H1 (cell line): ENCODE measurements around the gene LRRC63. TPM values are rescaled to one million over a fixed set of nuclear protein-coding genes. Genes with fewer than 3 reads are reported as not detected.

Source experiments
- CTCF ChIA-PET: fragments of 300-600 bp; sonication (Branson Sonifier 250); formaldehyde crosslinking; loops from one replicate; lab custom pipeline; 2021; ENCODE audit not compliant: partially characterized antibody; lab: Charles Lee
- POLR2A ChIA-PET: fragments of 300-600 bp; sonication (Branson Sonifier 250); formaldehyde crosslinking; loops from one replicate; lab custom pipeline; 2021; ENCODE audit warnings: inconsistent platforms; ENCODE audit not compliant: partially characterized antibody; lab: Charles Lee
- DNase-seq, 2 experiments: peaks; one replicate each; pipeline versions ENCODE4 v3.0.0 to v3.0.0-alpha.2; 2010 to 2022; ENCODE audit warnings: low spot score in 2 of 2, low read depth in 1 of 2, mixed read lengths in 1 of 2
- FAIRE-seq: peaks from 2 replicates; lab custom pipeline; 2011; peaks lifted over from hg19 to GRCh38; lab: Jason Lieb, UNC
- H2AFZ ChIP-seq: 2 replicates; pipeline ENCODE4 v1.8.1; 2012; ENCODE audit warnings: low read length, inconsistent platforms
- H2AK5ac ChIP-seq: 2 replicates; pipeline ENCODE4 v1.6.1; 2013; ENCODE audit warnings: low read depth, low read length
- H2BK120ac ChIP-seq: replicated peaks from 2 replicates; pipeline ENCODE3; 2013; ENCODE audit warnings: low read depth, low read length, inconsistent platforms
- H2BK12ac ChIP-seq: 2 replicates; pipeline ENCODE4 v1.6.1; 2013; ENCODE audit warnings: low read depth, low read length
- H2BK15ac ChIP-seq: 2 replicates; pipeline ENCODE4 v1.6.1; 2013; ENCODE audit warnings: low read length
- H2BK20ac ChIP-seq: 2 replicates; pipeline ENCODE4 v1.6.1; 2013; ENCODE audit warnings: low read length
- H2BK5ac ChIP-seq: 2 replicates; pipeline ENCODE4 v1.6.1; 2013; ENCODE audit warnings: low read depth, low read length
- H3K14ac ChIP-seq: 2 replicates; pipeline ENCODE4 v1.6.1; 2013; ENCODE audit warnings: inconsistent platforms; ENCODE audit not compliant: insufficient read length
- H3K18ac ChIP-seq: 2 replicates; pipeline ENCODE4 v1.6.1; 2013; ENCODE audit warnings: low read length; ENCODE audit errors: extremely low read depth
- H3K23ac ChIP-seq: 2 replicates; pipeline ENCODE4 v1.6.1; 2013; ENCODE audit warnings: inconsistent platforms; ENCODE audit not compliant: insufficient read length
- H3K23me2 ChIP-seq: 2 replicates; pipeline ENCODE4 v1.6.1; 2013; ENCODE audit warnings: low read depth, low read length
- H3K27ac ChIP-seq: 2 replicates; pipeline ENCODE4 v1.6.1; 2011; ENCODE audit warnings: low read depth, low read length, inconsistent platforms
- H3K27me3 ChIP-seq, 4 experiments: replicated peaks in 1 of 4; 1 replicate in 1 of 4; 2 replicates in 3 of 4; pipeline versions ENCODE4 v1.6.1 to v1.8.1; 2011 to 2013; ENCODE audit warnings: low read length in 3 of 4, mild to moderate bottlenecking in 3 of 4, inconsistent platforms in 2 of 4, mixed read lengths in 2 of 4, moderate library complexity in 1 of 4; ENCODE audit not compliant: control insufficient read depth in 3 of 4, insufficient read depth in 3 of 4; ENCODE audit errors: extremely low read depth in 1 of 4
- H3K36me3 ChIP-seq, 4 experiments: 2 replicates each; pipeline versions ENCODE4 v1.6.1 to v1.8.1; 2011 to 2013; ENCODE audit warnings: mild to moderate bottlenecking in 4 of 4, low read length in 3 of 4, moderate library complexity in 2 of 4, control low read depth in 1 of 4, inconsistent platforms in 1 of 4; ENCODE audit not compliant: insufficient read depth in 4 of 4, control insufficient read depth in 2 of 4
- H3K4ac ChIP-seq: replicated peaks from 2 replicates; pipeline ENCODE3; 2013; ENCODE audit warnings: low read length, low read depth, mixed read lengths, inconsistent platforms; ENCODE audit not compliant: insufficient read length
- H3K4me1 ChIP-seq, 4 experiments: replicated peaks in 1 of 4; 1 replicate in 1 of 4; 2 replicates in 3 of 4; pipeline versions ENCODE4 v1.6.1 to v1.8.1; 2011 to 2013; ENCODE audit warnings: low read length in 3 of 4, inconsistent platforms in 2 of 4, mixed read lengths in 1 of 4; ENCODE audit not compliant: insufficient read depth in 4 of 4, control insufficient read depth in 3 of 4
- H3K4me2 ChIP-seq, 2 experiments: 2 replicates each; pipeline versions ENCODE4 v1.6.1 to v1.8.1; 2011 to 2013; ENCODE audit warnings: low read depth in 2 of 2, low read length in 2 of 2, control low read depth in 1 of 2, inconsistent platforms in 1 of 2, mild to moderate bottlenecking in 1 of 2; ENCODE audit not compliant: insufficient read depth in 1 of 2
- H3K4me3 ChIP-seq, 4 experiments: fragments of 200-600, 300-600 bp in 1 of 4; sonication (generic), shearing (Covaris generic), sonication (Bioruptor Twin) in 1 of 4; 2 replicates each; pipeline versions ENCODE4 v1.5.1 to v1.8.1; 2011 to 2016; ENCODE audit warnings: low read length in 4 of 4, low read depth in 3 of 4, control low read depth in 2 of 4, inconsistent platforms in 2 of 4, mild to moderate bottlenecking in 2 of 4, mixed read lengths in 1 of 4, moderate library complexity in 1 of 4; ENCODE audit not compliant: insufficient read depth in 2 of 4; ENCODE audit errors: extremely low read depth in 1 of 4
- H3K56ac ChIP-seq: replicated peaks from 2 replicates; pipeline ENCODE3; 2013; ENCODE audit warnings: low read depth, mild to moderate bottlenecking, mixed read lengths, low read length, inconsistent platforms; ENCODE audit not compliant: insufficient read length
- H3K79me1 ChIP-seq: 2 replicates; pipeline ENCODE4 v1.6.1; 2013; ENCODE audit warnings: low read depth, low read length, control low read depth
- H3K79me2 ChIP-seq, 2 experiments: 2 replicates each; pipeline versions ENCODE4 v1.6.1 to v1.8.1; 2012 to 2013; ENCODE audit warnings: low read length in 2 of 2, mild to moderate bottlenecking in 2 of 2, inconsistent platforms in 1 of 2; ENCODE audit not compliant: insufficient read depth in 2 of 2, control insufficient read depth in 1 of 2
- H3K9ac ChIP-seq, 4 experiments: replicated peaks in 1 of 4; 1 replicate in 1 of 4; 2 replicates in 3 of 4; pipeline versions ENCODE4 v1.6.1 to v1.8.1; 2011 to 2013; ENCODE audit warnings: low read depth in 3 of 4, low read length in 3 of 4, control low read depth in 2 of 4, mild to moderate bottlenecking in 2 of 4, moderate library complexity in 2 of 4, inconsistent platforms in 1 of 4; ENCODE audit errors: extremely low read depth in 1 of 4
- H3K9me3 ChIP-seq, 2 experiments: 2 replicates each; pipeline versions ENCODE4 v1.6.1 to v1.8.1; 2012 to 2013; ENCODE audit warnings: mild to moderate bottlenecking in 2 of 2, moderate library complexity in 2 of 2, control low read depth in 1 of 2, inconsistent platforms in 1 of 2, low read depth in 1 of 2, low read length in 1 of 2, mixed read lengths in 1 of 2; ENCODE audit not compliant: insufficient read depth in 2 of 2
- H4K20me1 ChIP-seq, 2 experiments: replicated peaks in 1 of 2; 2 replicates each; pipeline versions ENCODE3 to v1.8.1; 2011 to 2013; ENCODE audit warnings: inconsistent platforms in 2 of 2, low read length in 2 of 2, mild to moderate bottlenecking in 1 of 2; ENCODE audit not compliant: insufficient read depth in 2 of 2, control insufficient read depth in 1 of 2
- H4K5ac ChIP-seq: 2 replicates; pipeline ENCODE4 v1.6.1; 2013; ENCODE audit warnings: low read length, low read depth, mixed read lengths, inconsistent platforms; ENCODE audit not compliant: insufficient read length
- H4K8ac ChIP-seq: 2 replicates; pipeline ENCODE4 v1.8.0; 2013; ENCODE audit warnings: mild to moderate bottlenecking, moderate library complexity, low read length, inconsistent platforms; ENCODE audit not compliant: insufficient read depth; ENCODE audit errors: extremely low read depth
- H4K91ac ChIP-seq: replicated peaks from 2 replicates; pipeline ENCODE3; 2013; ENCODE audit warnings: low read length, mixed read lengths, inconsistent platforms; ENCODE audit not compliant: insufficient read length
- WGBS, 2 experiments: shearing (Covaris generic) in 1 of 2; methylation state at CpG; one replicate each; pipeline versions ENCODE4 v1.1.6 to v1.1.7; 2013 to 2015; ENCODE audit warnings: low lambda C conversion rate in 2 of 2, mixed read lengths in 2 of 2, inconsistent platforms in 1 of 2, low coverage in 1 of 2, missing lambda C conversion rate in 1 of 2; ENCODE audit not compliant: insufficient replicate concordance in 2 of 2, insufficient coverage in 1 of 2, insufficient read length in 1 of 2; ENCODE audit errors: extremely low coverage in 1 of 2, missing lambda C conversion rate in 1 of 2; 5-methylcytosine and 5-hydroxymethylcytosine counted together
- polyA plus RNA-seq, 7 experiments: library from polyadenylated mRNA; depleted of rRNA in 3 of 7; stranded (reverse) in 5 of 7; unstranded in 2 of 7; fragments of >200 nt in 5 of 7; fragments of 200-250 nt in 2 of 7; gene quantifications; 1 replicate in 5 of 7; 2 replicates in 1 of 7; 4 replicates in 1 of 7; pipeline versions ENCODE4 v1.2.1 to v1.2.3, GENCODE V29; 2011 to 2013; ENCODE audit warnings: missing spikeins in 2 of 7, mixed read lengths in 2 of 7
- total RNA-seq: library from RNA; stranded (reverse); fragmentation: NEBNext Ultra II Directional; extraction: Animal tissue kit (Norgen Biotek cat#: 25700); gene quantifications from 2 replicates; pipeline ENCODE4 v1.2.1, GENCODE V29; 2021

Gene LRRC63
- total and polyA plus RNA-seq, 2 of the 8 experiments (the other 6 are each of a cell fraction or from before 2014, with no cell fraction given) = not detected

- Histone ChIP-seq H3K9me3 (no peaks in the 10 kb centered on the region), H3K4ac (no peak overlapping the region), H4K5ac (no peak overlapping the region), H4K8ac (no peak overlapping the region), H3K4me1 (no peaks in the 10 kb centered on the region), H3K18ac (no peak overlapping the region), H2BK15ac (no peak overlapping the region), H3K27me3 (no peaks in the 10 kb centered on the region), H2BK12ac (no peak overlapping the region), H4K20me1 (no peaks in the 10 kb centered on the region), H3K23ac (no peak overlapping the region), H2AFZ (no peak overlapping the region), H3K23me2 (no peaks in the 10 kb centered on the region; the same call in 1 of the 2 replicates), H3K14ac (no peak overlapping the region), H4K91ac (no peak overlapping the region), H3K36me3 (no peaks in the 10 kb centered on the region), H3K9ac (no peak overlapping the region), H2BK5ac (no peak overlapping the region), H3K27ac (no peak overlapping the region), H3K79me1 (no peaks in the 10 kb centered on the region), H3K56ac (no peak overlapping the region), H2AK5ac (no peak overlapping the region), H2BK20ac (no peak overlapping the region), H2BK120ac (no peak overlapping the region), H3K4me2 (no peak overlapping the region), H3K79me2 (no peaks in the 10 kb centered on the region), H3K4me3 (no peak overlapping the region)
- DNase-seq (no peak), FAIRE-seq (no peak)
- POLR2A ChIA-PET = no interaction called here
- CTCF ChIA-PET = interaction anchor here (0.7 to 1.5 kb wide), 5 partner anchors 9 to 301 kb away, joined by 3 to 4 read pairs (median 4); no protein-coding TSS in a partner anchor
- WGBS, 2 experiments = 86% methylated on average over 1 of the region's 1 CpG; no CpG with 5 or more reads in 1 of the 2 experiments
Observed at GRCh38 chr13:46195016-46195415, 16.7 kb upstream of the LRRC63 start.
